Right cardiac atrium (tissue), 5 donors: ENCODE data around the gene KLHL30. TPM values are rescaled to one million over a fixed set of nuclear protein-coding genes. Genes with fewer than 3 reads are reported as not detected.

Source experiments
- ATAC-seq, 2 donors: fragments of 200-7000 bp; cut with Tn5 transposase; one replicate each; pipeline versions ENCODE4 v1.8.0 to v1.9.1; 2020; ENCODE audit warnings: moderate library complexity in 2 of 2, mild to moderate bottlenecking in 1 of 2
- DNase-seq, 3 donors: peaks; one replicate each; pipeline ENCODE4 v3.0.0-alpha.2; 2020
- H3K27ac ChIP-seq: one replicate; pipeline ENCODE4 v1.5.1; 2013; ENCODE audit warnings: mild to moderate bottlenecking, low read length, control low read depth, moderate library complexity
- H3K27me3 ChIP-seq: one replicate; pipeline ENCODE4 v1.6.1; 2013; ENCODE audit not compliant: control insufficient read depth, insufficient read depth
- H3K4me1 ChIP-seq: one replicate; pipeline ENCODE4 v1.6.1; 2013; ENCODE audit warnings: low read length; ENCODE audit not compliant: control insufficient read depth, insufficient read depth
- H3K4me3 ChIP-seq: one replicate; pipeline ENCODE4 v1.5.1; 2013; ENCODE audit warnings: low read length, control low read depth
- H3K9me3 ChIP-seq: one replicate; pipeline ENCODE4 v1.6.1; 2013; ENCODE audit warnings: low read length; ENCODE audit not compliant: control insufficient read depth
- WGBS: extraction: QIAGEN DNeasy Blood & Tissue Kit; methylation state at CpG from one replicate; pipeline ENCODE4 v1.1.7; 2013; 5-methylcytosine and 5-hydroxymethylcytosine counted together
- intact Hi-C, 4 donors: fragments of 100-400 bp; cut with DNase I; formaldehyde crosslinking; loops; one replicate each; pipeline versions ENCODE4 v1.11.0 to v1.14.0; 2022 to 2023
- polyA plus RNA-seq: library from polyadenylated mRNA; stranded (reverse); fragments of 200-250 nt; gene quantifications from one replicate; pipeline ENCODE4 v1.2.3, GENCODE V29; 2013
- total RNA-seq, 4 donors: library from RNA; stranded (reverse); fragmentation: NEBNext Ultra II Directional; extraction: Animal tissue kit (Norgen Biotek cat#: 25700); gene quantifications; one replicate each; pipeline ENCODE4 v1.2.1, GENCODE V29; 2021
- donor health status: healthy with polysubstance abuse.
- donor health status: DM: no; HTN: yes; CAD: no.
- donor health status: DM: no; HTN: no; CAD: no.
- donor health status: DM: no; HTN: yes; CAD: no; lungs with severe emphysema.
- donor health status: DM: yes; HTN: yes; CAD: no.

Gene KLHL30
- total and polyA plus RNA-seq, 5 donors = 15.9 to 34.4 (median 18.7) TPM

- Histone ChIP-seq H3K27me3 (no peaks in the 10 kb centered on the region), H3K4me3 (no peak overlapping the region), H3K9me3 (no peaks in the 10 kb centered on the region), H3K4me1 (no peaks in the 10 kb centered on the region), H3K27ac (peak overlapping the region; percentile 33)
- ATAC-seq (peak; percentile 37 to 44), DNase-seq (peak; percentile 68 to 87 (median 83))
- WGBS = 28% methylated on average over 14 of the region's 14 CpGs
- intact Hi-C loops = no loop called here
Measured at GRCh38 chr2:238136820-238137537, 1.5 kb upstream of the KLHL30 start.

- no peak for ATAC-seq
- Histone ChIP-seq H3K27ac (peak overlapping the region; percentile 32), H3K4me1 (no peaks in the 10 kb centered on the region), H3K4me3 (no peak overlapping the region), H3K27me3 (no peaks in the 10 kb centered on the region), H3K9me3 (no peaks in the 10 kb centered on the region)
- WGBS = 72% methylated on average over 13 of the region's 13 CpGs
- DNase-seq = no peak
- intact Hi-C loops = no loop called here
Measured at GRCh38 chr2:238137885-238138284, 583 bp upstream of the KLHL30 start.

GRCh38 chr2:238139196-238140039, 950 bp downstream of the KLHL30 start:
- peak overlapping the region; percentile 57 for H3K27ac ChIP-seq
- no peaks in the 10 kb centered on the region for H3K9me3 ChIP-seq
- WGBS = 50% methylated on average over 56 of the region's 56 CpGs
- DNase-seq = peak in 2 of 3 donors; percentile 67 to 80
- no peak overlapping the region for H3K4me3 ChIP-seq
- intact Hi-C loops = no loop called here
- no peaks in the 10 kb centered on the region for H3K4me1 ChIP-seq
- peak; percentile 41 to 58 for ATAC-seq
- H3K27me3 ChIP-seq = no peaks in the 10 kb centered on the region

- Histone ChIP-seq H3K9me3 (no peaks in the 10 kb centered on the region), H3K27me3 (no peaks in the 10 kb centered on the region), H3K4me1 (no peaks in the 10 kb centered on the region), H3K4me3 (no peak overlapping the region), H3K27ac (no peak overlapping the region)
- 82% methylated on average over 7 of the region's 7 CpGs for WGBS
- peak in 1 of 3 donors; percentile 47 for DNase-seq
- ATAC-seq = no peak
- intact Hi-C loops = no loop called here
Measured at GRCh38 chr2:238140040-238140439, 1.6 kb downstream of the KLHL30 start.

- 90% methylated on average over 60 of the region's 60 CpGs for WGBS
Measured at GRCh38 chr2:238140721-238141540, 2.5 kb downstream of the KLHL30 start.

GRCh38 chr2:238141541-238142318, 3.3 kb downstream of the KLHL30 start:
- ATAC-seq = no peak
- no peak overlapping the region for H3K4me3 ChIP-seq
- no peaks in the 10 kb centered on the region for H3K4me1 ChIP-seq
- 61% methylated on average over 10 of the region's 10 CpGs for WGBS
- H3K9me3 ChIP-seq = no peaks in the 10 kb centered on the region
- DNase-seq = peak in 1 of 3 donors; percentile 71
- intact Hi-C loops = no loop called here
- peak overlapping the region; percentile 34 for H3K27ac ChIP-seq
- no peaks in the 10 kb centered on the region for H3K27me3 ChIP-seq

More at GRCh38 chr2:238140721-238141540, 2.5 kb downstream of the KLHL30 start:
- Histone ChIP-seq H3K27me3 (no peaks in the 10 kb centered on the region), H3K9me3 (no peaks in the 10 kb centered on the region), H3K4me1 (no peaks in the 10 kb centered on the region), H3K27ac (no peak overlapping the region), H3K4me3 (no peak overlapping the region)
- intact Hi-C loops = no loop called here
- ATAC-seq = no peak
- peak in 1 of 3 donors; percentile 56 for DNase-seq

- ATAC-seq = no peak
- H3K27ac ChIP-seq = peak overlapping the region; percentile 34
- intact Hi-C loops = no loop called here
- no peaks in the 10 kb centered on the region for H3K4me1 ChIP-seq
- peak in 1 of 3 donors; percentile 65 for DNase-seq
- no peak overlapping the region for H3K4me3 ChIP-seq
- 74% methylated on average over 30 of the region's 30 CpGs for WGBS
- H3K9me3 ChIP-seq = no peaks in the 10 kb centered on the region
- no peaks in the 10 kb centered on the region for H3K27me3 ChIP-seq
Measured at GRCh38 chr2:238142382-238143205, 4.1 kb downstream of the KLHL30 start.

GRCh38 chr2:238143239-238143951, 4.9 kb downstream of the KLHL30 start:
- no peaks in the 10 kb centered on the region for H3K4me1 ChIP-seq
- WGBS = 62% methylated on average over 20 of the region's 20 CpGs
- H3K27me3 ChIP-seq = no peaks in the 10 kb centered on the region
- DNase-seq (peak; percentile 55 to 77 (median 71)), ATAC-seq (peak; percentile 22 to 58)
- H3K9me3 ChIP-seq = no peaks in the 10 kb centered on the region
- intact Hi-C loops = no loop called here
- H3K4me3 ChIP-seq = no peak overlapping the region
- peak overlapping the region; percentile 8 for H3K27ac ChIP-seq

- DNase-seq (no peak), ATAC-seq (no peak)
- Histone ChIP-seq H3K27ac (peak overlapping the region; percentile 7), H3K4me3 (no peak overlapping the region), H3K4me1 (no peaks in the 10 kb centered on the region), H3K27me3 (no peaks in the 10 kb centered on the region), H3K9me3 (no peaks in the 10 kb centered on the region)
- intact Hi-C loops = no loop called here
- WGBS = 77% methylated on average over 5 of the region's 5 CpGs
Measured at GRCh38 chr2:238144262-238144661, 5.8 kb downstream of the KLHL30 start.
